ENCODE data around the gene KHDC3L. TPM values are rescaled to one million over a fixed set of nuclear protein-coding genes. Genes with fewer than 3 reads are reported as not detected.

The KHDC3L gene
- total and polyA plus RNA-seq, 2 donors from 2014 or later: not detected

DNA sequence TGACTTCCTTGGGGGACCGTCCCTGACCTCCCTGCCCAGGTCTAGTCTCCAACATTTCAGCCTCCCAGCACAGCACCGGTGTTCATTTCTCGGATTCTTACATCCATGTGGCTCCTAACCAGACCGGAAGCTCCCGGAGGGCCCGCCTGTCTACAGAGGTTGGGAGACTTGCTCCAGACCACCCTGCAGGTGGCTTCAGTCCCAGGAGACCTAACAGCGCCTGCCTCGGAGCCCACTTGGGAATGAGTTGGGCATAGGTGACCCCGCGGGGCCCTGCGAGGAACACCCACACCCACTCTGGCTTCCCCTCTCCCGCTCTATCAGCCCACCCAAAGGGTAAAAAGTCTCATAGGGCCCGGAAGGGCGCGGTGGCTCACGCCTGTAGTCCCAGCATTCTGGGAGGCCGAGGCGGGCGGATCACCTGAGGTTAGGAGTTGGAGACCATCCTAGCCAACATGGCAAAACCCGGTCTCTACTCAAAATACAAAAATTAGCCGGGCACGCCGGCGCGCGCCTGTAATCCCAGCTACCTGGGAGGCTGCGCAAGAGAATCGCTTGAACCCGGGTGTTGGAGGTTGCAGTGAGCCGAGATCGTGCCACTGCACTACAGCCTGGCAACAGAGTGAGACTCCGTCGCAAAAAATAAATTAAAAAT lies 13.8 kb upstream of the KHDC3L start:
- DNase-seq (no peak), FAIRE-seq (no peak)
- Histone ChIP-seq H3K36me3 (ENCODE audit: control insufficient read depth in 2 of 3, insufficient read depth in 3 of 3, low read length in 3 of 3) (no peaks in the 10 kb centered on the region), H3K27me3 (ENCODE audit: control insufficient read depth, insufficient read depth, low read length) (no peaks in the 10 kb centered on the region), H3K27ac (ENCODE audit: low read depth in 2 of 2, low read length in 2 of 2) (no peak overlapping the region), H3K9ac (ENCODE audit: low read length in 3 of 3) (no peak overlapping the region), H3K4me1 (ENCODE audit: control insufficient read depth in 2 of 3, insufficient read depth in 2 of 3, low read depth in 1 of 3, low read length in 3 of 3) (no peaks in the 10 kb centered on the region), H3K4me3 (ENCODE audit: low read length in 3 of 3) (no peak overlapping the region), H3K9me3 (ENCODE audit: control insufficient read depth in 2 of 3, insufficient read depth in 1 of 3, low read length in 3 of 3) (no peaks in the 10 kb centered on the region)
- intact Hi-C loops (cut with DNase I): no loop called here
- TF ChIP-seq, protein P1, sequence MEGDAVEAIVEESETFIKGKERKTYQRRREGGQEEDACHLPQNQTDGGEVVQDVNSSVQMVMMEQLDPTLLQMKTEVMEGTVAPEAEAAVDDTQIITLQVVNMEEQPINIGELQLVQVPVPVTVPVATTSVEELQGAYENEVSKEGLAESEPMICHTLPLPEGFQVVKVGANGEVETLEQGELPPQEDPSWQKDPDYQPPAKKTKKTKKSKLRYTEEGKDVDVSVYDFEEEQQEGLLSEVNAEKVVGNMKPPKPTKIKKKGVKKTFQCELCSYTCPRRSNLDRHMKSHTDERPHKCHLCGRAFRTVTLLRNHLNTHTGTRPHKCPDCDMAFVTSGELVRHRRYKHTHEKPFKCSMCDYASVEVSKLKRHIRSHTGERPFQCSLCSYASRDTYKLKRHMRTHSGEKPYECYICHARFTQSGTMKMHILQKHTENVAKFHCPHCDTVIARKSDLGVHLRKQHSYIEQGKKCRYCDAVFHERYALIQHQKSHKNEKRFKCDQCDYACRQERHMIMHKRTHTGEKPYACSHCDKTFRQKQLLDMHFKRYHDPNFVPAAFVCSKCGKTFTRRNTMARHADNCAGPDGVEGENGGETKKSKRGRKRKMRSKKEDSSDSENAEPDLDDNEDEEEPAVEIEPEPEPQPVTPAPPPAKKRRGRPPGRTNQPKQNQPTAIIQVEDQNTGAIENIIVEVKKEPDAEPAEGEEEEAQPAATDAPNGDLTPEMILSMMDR (IDR thresholded peaks at IDR 0.05; ENCODE audit: borderline replicate concordance, extremely low read depth, insufficient read depth): no peak

DNA sequence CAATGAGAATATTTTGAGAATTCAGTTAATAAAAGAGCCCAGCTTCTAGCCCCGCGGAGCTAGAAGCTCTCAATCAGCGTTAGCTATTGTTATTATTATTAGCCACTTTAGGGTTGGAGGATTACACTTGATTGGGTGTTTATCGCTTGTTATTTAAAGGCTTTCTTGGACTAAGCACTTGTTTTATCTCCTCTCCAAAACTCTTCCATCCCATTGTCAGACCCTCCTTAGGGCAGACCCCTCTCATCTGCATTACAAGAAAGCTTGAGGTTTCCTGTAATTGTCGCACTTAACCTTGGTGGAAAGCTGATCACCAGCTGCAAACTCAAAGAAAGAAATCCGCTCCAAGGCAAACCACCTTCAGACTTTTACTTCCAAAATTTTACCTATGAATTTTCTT lies 13.1 kb upstream of the KHDC3L start:
- no peaks in the 10 kb centered on the region for H3K4me1 ChIP-seq (ENCODE audit: control insufficient read depth in 2 of 3, insufficient read depth in 2 of 3, low read depth in 1 of 3, low read length in 3 of 3)
- H3K27ac ChIP-seq (ENCODE audit: low read depth in 2 of 2, low read length in 2 of 2): no peak overlapping the region
- DNase-seq: no peak
- H3K9ac ChIP-seq (ENCODE audit: low read length in 3 of 3): no peak overlapping the region
- TF ChIP-seq, protein P1 (IDR thresholded peaks at IDR 0.05; ENCODE audit: borderline replicate concordance, extremely low read depth, insufficient read depth): no peak
- no peak overlapping the region for H3K4me3 ChIP-seq (ENCODE audit: low read length in 3 of 3)
- no peaks in the 10 kb centered on the region for H3K9me3 ChIP-seq (ENCODE audit: control insufficient read depth in 2 of 3, insufficient read depth in 1 of 3, low read length in 3 of 3)
- no peaks in the 10 kb centered on the region for H3K27me3 ChIP-seq (ENCODE audit: control insufficient read depth, insufficient read depth, low read length)
- no peaks in the 10 kb centered on the region for H3K36me3 ChIP-seq (ENCODE audit: control insufficient read depth in 2 of 3, insufficient read depth in 3 of 3, low read length in 3 of 3)
- no peak for FAIRE-seq
- intact Hi-C loops (cut with DNase I): no loop called here

DNA sequence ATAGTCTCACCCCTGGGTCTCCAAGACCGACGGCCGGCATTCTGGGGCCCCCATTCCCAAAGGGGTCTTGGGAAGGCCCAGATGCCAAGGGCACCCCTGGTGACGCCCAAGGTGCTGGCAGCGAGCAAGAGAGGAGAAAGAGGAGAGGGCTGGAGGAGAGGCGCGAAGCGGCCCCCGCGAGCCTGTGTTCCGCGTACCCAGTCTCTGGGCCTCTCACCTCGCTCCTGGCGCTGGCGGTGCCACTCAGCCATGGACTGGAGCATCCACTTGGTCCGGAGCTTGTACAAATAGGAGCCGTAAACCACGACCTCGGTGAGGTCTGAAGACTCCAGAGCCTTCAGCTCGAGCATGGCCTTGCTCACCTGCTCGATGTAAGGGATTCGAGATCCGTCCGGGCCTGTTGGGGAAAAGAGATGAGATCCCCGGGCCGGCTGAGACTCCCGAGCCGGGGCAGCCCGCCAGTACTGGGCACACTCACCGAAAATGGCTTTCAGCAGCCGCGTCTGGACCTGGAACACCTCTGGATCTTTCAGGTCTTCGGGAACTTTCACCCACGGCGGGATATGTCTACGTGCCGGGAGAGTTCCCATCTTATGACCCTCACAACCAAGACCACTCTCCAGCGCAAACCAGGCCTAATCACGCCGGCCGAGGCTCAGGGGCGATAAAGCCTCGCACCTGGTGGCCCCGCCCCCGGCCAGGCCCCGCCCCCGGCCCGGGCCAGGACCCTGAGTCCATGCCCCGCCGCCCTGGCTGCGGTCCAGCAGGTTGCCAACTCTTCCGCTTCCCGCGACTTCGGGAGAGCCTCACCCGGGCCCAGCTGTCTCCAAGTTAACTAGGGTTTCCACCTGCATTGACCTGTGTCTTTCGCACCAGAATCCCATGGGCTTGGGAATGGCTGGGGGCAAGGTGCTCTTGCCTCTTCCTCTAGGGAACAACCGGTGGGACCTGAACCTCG lies 8.5 kb upstream of the KHDC3L start, which contains the start of gene DPPA5:
Gene DPPA5 (minus strand): TSS at position 641 of the 958 bp plus-strand sequence. CDS start 51 bp downstream, at position 590.
- H3K4me1 ChIP-seq (ENCODE audit: control insufficient read depth in 2 of 3, insufficient read depth in 2 of 3, low read depth in 1 of 3, low read length in 3 of 3): no peaks in the 10 kb centered on the region
- DNase-seq: no peak
- H3K27ac ChIP-seq (ENCODE audit: low read depth in 2 of 2, low read length in 2 of 2): no peak within 1 kb of the TSS
- H3K9ac ChIP-seq (ENCODE audit: low read length in 3 of 3): no peak within 1 kb of the TSS
- H3K27me3 ChIP-seq (ENCODE audit: control insufficient read depth, insufficient read depth, low read length): no peaks in the 10 kb centered on the region
- H3K9me3 ChIP-seq (ENCODE audit: control insufficient read depth in 2 of 3, insufficient read depth in 1 of 3, low read length in 3 of 3): no peaks in the 10 kb centered on the region
- no peaks in the 10 kb centered on the region for H3K36me3 ChIP-seq (ENCODE audit: control insufficient read depth in 2 of 3, insufficient read depth in 3 of 3, low read length in 3 of 3)
- TF ChIP-seq, protein P1 (IDR thresholded peaks at IDR 0.05; ENCODE audit: borderline replicate concordance, extremely low read depth, insufficient read depth): no peak
- no peak for FAIRE-seq
- intact Hi-C loops (cut with DNase I): no loop called here
- no peak within 1 kb of the TSS for H3K4me3 ChIP-seq (ENCODE audit: low read length in 3 of 3)

All from kidney (tissue), 14 donors.